Activated B cell treated with CpG ODN at 0.5 μM for 24 hours (primary cell): Measurements from ENCODE around the gene TRIP6. TPM values are rescaled to one million over a fixed set of nuclear protein-coding genes. Genes with fewer than 3 reads are reported as not detected.

Experiments
- ATAC-seq: fragments of 200-7000 bp; cut with Tn5 transposase; one replicate; pipeline ENCODE4 v1.10.0; 2021; ENCODE audit warnings: low read depth, mild to moderate bottlenecking, moderate library complexity
- CTCF ChIA-PET: fragments of 350-600 bp; sonication (Branson Sonifier 250); formaldehyde crosslinking; loops from one replicate; lab custom pipeline; 2021; ENCODE audit warnings: antibody characterized with exemption; lab: Charles Lee
- POLR2A ChIA-PET: fragments of 350-600 bp; sonication (Branson Sonifier 250); formaldehyde crosslinking; loops from one replicate; lab custom pipeline; 2021; ENCODE audit warnings: antibody characterized with exemption; lab: Charles Lee
- DNase-seq: peaks from one replicate; pipeline ENCODE4 v3.0.0; 2022
- H3K27ac Mint-ChIP-seq: one replicate; pipeline ENCODE4 v1.8.0; 2020; ENCODE audit warnings: mixed read lengths
- H3K27me3 Mint-ChIP-seq: one replicate; pipeline ENCODE4 v1.8.0; 2021; ENCODE audit warnings: mixed read lengths
- H3K36me3 Mint-ChIP-seq: one replicate; pipeline ENCODE4 v1.8.0; 2021; ENCODE audit warnings: low read depth, mixed read lengths
- H3K4me1 Mint-ChIP-seq: one replicate; pipeline ENCODE4 v1.8.0; 2021; ENCODE audit warnings: mixed read lengths
- H3K4me3 Mint-ChIP-seq: one replicate; pipeline ENCODE4 v1.8.0; 2020; ENCODE audit warnings: mild to moderate bottlenecking, mixed read lengths
- H3K9me3 Mint-ChIP-seq: one replicate; pipeline ENCODE4 v1.8.0; 2020; ENCODE audit warnings: mixed read lengths
- CTCF ChIP-seq: fragments of 200-600 bp; IDR thresholded peaks from one replicate; pipeline ENCODE4 v1.8.0; 2022; ENCODE audit warnings: antibody characterized with exemption, mild to moderate bottlenecking
- intact Hi-C: fragments of 100-400 bp; cut with micrococcal nuclease; formaldehyde crosslinking; loops from one replicate; pipeline ENCODE4 v1.15.1; 2024
- total RNA-seq: library from RNA; stranded (reverse); gene quantifications from 2 replicates; pipeline ENCODE4 v1.2.3, GENCODE V29; 2022

The TRIP6 gene
- total RNA-seq, 1 donor from 2014 or later: 16.9 TPM

DNA sequence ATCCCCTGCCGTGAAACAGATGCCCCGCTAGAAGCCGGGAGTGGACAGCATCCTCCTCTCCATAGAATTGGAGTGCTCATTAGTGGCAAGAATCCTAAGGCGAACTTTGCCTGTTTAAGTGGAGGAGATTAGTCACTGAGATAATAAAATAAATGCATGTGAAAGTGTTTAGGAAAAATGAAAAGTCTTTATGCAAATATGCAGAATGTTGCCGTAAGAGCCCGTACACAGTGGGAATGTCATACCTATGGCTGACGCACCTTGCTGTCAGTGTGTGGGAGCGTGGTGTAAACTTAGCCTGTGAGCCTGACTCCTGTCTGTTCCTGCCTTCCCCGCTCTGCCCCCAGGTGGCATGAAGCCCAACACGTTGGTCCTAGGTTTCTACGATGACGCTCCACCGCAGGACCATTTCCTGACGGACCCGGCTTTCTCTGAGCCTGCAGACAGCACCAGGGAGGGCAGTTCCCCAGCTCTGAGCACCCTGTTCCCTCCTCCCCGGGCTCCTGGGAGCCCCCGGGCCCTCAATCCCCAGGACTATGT is 1.7 kb upstream of the TRIP6 start:
- intact Hi-C loops: no loop called here
- Mint-ChIP-seq H3K9me3 (no peaks in the 10 kb centered on the region), H3K4me1 (peaks cover 22% of the 10 kb centered on the region), H3K27me3 (no peaks in the 10 kb centered on the region), H3K27ac (peak overlapping the region; percentile 53), H3K36me3 (peaks cover 38% of the 10 kb centered on the region), H3K4me3 (no peak overlapping the region)
- DNase-seq (no peak), ATAC-seq (no peak)
- TF ChIP-seq CTCF: no peak
- POLR2A ChIA-PET: interaction anchor here (0.6 to 1.3 kb wide), 2 partner anchors 9 to 13 kb away, joined by 3 to 4 read pairs; partner anchors contain the start of genes SLC12A9 and SRRT
- CTCF ChIA-PET: no interaction called here

GRCh38 chr7:100865938-100866728 is 1.1 kb upstream of the TRIP6 start:
- Mint-ChIP-seq H3K27ac (peak overlapping the region; percentile 59), H3K4me1 (peaks cover 22% of the 10 kb centered on the region), H3K9me3 (no peaks in the 10 kb centered on the region), H3K27me3 (no peaks in the 10 kb centered on the region), H3K36me3 (peaks cover 34% of the 10 kb centered on the region), H3K4me3 (peak overlapping the region; percentile 85)
- intact Hi-C loops: no loop called here
- no peak for TF ChIP-seq CTCF
- POLR2A ChIA-PET: interaction anchor here (0.6 to 1.5 kb wide), 5 partner anchors 9 to 437 kb away, joined by 3 to 9 read pairs (median 4); partner anchors contain the start of genes SLC12A9, SRRT and ZCWPW1
- DNase-seq (no peak), ATAC-seq (peak; percentile 57)
- CTCF ChIA-PET: no interaction called here

DNA sequence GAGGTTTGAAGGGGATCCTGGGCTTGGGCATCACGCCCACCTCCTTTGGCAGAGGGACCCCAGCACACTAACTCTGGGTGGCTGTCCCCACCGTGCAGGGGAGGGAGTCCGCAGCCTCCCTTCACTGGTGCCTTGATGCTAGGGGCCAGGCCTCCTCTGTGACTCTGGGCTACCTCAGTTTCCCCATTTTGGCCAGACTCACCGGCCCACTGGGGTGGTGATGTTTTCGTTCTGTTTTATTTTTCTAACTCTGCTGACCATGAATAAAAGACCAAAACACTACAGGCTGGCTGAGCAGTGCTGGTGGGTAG is 503 bp upstream of the TRIP6 start:
- intact Hi-C loops: loop anchor here (1.0 kb wide), 1 partner anchor 13 kb away; no protein-coding TSS in a partner anchor
- Mint-ChIP-seq H3K9me3 (no peaks in the 10 kb centered on the region), H3K36me3 (peaks cover 34% of the 10 kb centered on the region), H3K27me3 (no peaks in the 10 kb centered on the region), H3K27ac (peak overlapping the region; percentile 85), H3K4me1 (peaks cover 22% of the 10 kb centered on the region), H3K4me3 (peak overlapping the region; percentile 85)
- ATAC-seq (no peak), DNase-seq (no peak)
- TF ChIP-seq CTCF: no peak
- ChIA-PET POLR2A (interaction anchor here (0.5 to 1.5 kb wide), 4 partner anchors 9 to 438 kb away, joined by 3 to 9 read pairs (median 6); partner anchors contain the start of genes SLC12A9, SRRT and ZCWPW1), CTCF (no interaction called here)

GRCh38 chr7:100867776-100868485 is 744 bp downstream of the TRIP6 start:
- Mint-ChIP-seq H3K27ac (peak overlapping the region; percentile 68), H3K36me3 (peaks cover 27% of the 10 kb centered on the region), H3K9me3 (no peaks in the 10 kb centered on the region), H3K27me3 (no peaks in the 10 kb centered on the region), H3K4me1 (peaks cover 22% of the 10 kb centered on the region), H3K4me3 (peak overlapping the region; percentile 79)
- CTCF ChIA-PET: no interaction called here
- POLR2A ChIA-PET: interaction anchor here (0.7 to 1.5 kb wide), 2 partner anchors 282 to 439 kb away, joined by 3 read pairs; partner anchors contain the start of genes FBXO24, LRCH4 and ZCWPW1
- no peak for TF ChIP-seq CTCF
- intact Hi-C loops: loop anchor here (1.0 kb wide), 1 partner anchor 15 kb away; no protein-coding TSS in a partner anchor
- no peak for DNase-seq
- no peak for ATAC-seq
